GM19463 (cell line): ENCODE data around the gene MCM3AP.
A peak's percentile ranks its signal among the peaks of the same experiment; 100 is the strongest.
"Not testable (repeated sequence)": the region's sequence is repeated elsewhere in the genome, so short reads cannot be mapped to it uniquely, and the experiment has no call there.

Experiments used
- ATAC-seq: cut with Tn5 transposase; IDR thresholded peaks from one replicate; pipeline ENCODE4 v1.9.1; 2021; ENCODE audit warnings: mild to moderate bottlenecking, moderate library complexity; ENCODE audit not compliant: unreplicated experiment

MCM3AP gene

DNA sequence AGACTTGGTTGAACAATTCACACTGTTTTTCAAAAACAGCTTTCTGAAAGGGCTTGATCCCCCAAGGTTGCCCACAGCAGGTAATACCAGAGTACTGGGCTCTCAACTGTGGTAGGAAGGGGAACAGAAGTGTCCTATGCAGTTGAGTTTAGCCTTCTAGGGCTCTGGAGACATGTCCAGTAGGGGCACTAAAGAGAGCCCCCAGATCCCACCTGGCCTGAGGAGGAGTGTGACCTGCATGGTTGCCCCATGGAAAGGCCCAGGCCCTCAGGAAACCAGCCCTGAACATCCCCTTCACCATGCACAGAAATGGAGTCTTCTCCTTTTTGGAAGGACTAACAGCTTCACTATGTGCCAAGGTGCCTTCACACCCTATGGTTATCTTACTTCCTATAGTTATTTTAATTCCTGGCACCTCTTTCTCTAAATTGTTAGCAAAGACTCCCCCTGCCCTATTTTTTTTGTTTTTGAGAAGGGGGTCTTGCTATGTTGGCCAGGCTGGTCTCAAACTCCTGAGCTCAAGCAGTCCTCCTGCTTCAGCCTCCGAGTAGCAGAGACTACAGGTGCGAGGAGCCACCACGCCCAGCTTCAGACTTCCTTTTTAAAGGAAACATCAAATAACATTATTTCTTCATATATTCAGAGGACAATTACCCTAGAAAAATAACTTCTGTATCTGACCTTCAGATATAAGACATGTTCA lies 40.0 kb downstream of the MCM3AP start:
- no peak for ATAC-seq

DNA sequence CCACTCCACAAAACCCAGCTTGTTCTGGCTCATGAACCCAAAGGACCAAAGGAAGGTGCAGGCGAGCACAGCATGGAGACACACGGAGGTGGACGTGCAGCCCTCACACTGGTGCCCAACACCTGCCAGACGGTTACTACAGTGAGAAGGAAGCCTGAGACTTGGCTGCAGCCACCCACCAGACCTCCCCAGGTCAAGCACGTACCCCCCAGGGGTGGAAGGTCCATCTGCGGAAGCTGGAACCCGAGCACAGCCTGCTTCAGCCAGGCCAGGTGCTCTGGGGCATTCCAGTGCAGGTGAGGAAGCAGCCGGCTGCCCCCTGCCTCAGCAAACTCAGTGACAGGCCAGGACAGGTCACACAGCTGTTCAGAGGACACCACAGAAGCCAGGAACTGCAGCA lies 40.8 kb downstream of the MCM3AP start:
- ATAC-seq, result no peak

DNA sequence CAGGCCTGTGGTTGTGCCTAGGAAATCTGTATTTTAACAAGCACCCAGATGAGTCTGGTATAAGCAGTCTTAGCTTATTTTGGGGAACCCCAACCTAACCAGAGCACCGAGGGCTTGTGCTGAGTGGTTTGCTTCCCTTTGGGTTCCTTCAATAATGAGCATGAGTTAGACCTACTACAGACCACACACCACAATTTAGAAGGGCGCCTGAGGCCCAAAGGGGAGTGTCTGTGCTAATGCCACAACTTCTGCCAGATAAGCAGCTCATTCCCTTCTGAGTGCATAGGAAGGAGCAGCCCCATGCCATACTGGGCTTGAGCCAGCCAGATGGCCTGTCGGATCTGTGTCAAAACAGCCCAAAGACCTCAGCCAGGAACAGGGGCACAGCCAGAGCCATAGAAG lies 41.5 kb downstream of the MCM3AP start:
- ATAC-seq, result no peak

DNA sequence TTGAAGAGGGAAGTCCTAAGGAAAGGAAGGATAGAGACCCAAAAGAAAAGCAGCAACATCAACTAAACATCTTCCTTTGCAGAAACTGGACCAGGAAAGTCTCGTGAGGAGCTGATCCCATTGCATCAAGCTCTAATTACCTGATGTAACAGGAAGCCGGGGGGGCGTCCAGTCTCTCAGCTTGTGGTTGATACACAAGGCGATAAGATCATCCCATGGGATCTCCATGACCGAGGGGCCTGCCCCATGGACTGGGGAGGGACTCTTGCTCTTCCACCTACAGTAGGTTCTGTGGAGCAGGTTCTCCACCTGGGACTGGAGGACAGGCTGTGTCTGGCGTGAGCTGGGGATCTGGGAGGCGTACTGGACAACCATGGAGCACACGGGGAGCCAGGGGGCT lies 42.1 kb downstream of the MCM3AP start:
- ATAC-seq, result no peak

DNA sequence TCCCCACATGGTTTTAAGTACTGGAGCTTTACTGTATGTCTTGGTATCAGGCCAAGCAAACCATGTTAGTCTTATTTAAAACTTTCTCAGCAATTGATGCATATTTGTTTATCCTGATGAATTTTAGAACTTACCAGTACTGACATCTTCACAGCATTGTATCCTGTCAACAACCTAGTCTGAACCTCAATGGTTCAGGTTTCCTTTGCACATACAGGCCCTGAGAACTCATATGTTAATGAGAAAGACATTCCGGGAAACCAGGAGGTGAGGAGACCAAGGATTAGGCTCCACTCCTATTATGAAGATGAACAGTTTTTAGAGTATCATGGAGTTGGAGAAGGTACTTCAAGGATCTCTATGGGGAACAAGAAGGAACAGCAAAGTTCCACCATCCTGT lies 43.8 kb downstream of the MCM3AP start:
- not testable (repeated sequence) for ATAC-seq

DNA sequence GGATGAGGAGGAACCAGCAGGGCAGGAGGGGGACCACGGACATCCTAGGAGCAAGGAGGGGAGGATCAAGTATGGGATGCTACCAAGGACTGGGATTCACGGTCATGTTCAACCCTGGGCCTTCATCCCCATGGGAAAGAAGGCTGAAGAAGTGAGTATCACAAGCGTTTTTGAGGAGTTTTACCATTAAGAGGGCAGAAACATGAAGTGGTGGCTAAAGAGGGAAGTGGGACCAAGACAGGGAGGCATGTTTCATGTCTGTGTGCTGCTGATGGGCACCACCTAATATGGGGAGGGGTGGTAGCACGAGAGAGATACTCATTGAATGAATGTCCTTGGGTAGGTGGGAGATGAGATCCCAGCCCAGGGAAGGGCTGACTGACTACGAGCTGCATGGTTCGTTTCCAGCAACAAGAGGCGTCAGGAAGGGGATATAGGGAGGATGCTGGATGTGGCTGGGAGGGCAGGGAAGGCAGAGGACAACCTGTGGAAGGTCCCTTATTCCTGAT lies 45.5 kb downstream of the MCM3AP start:
- ATAC-seq, result no peak

DNA sequence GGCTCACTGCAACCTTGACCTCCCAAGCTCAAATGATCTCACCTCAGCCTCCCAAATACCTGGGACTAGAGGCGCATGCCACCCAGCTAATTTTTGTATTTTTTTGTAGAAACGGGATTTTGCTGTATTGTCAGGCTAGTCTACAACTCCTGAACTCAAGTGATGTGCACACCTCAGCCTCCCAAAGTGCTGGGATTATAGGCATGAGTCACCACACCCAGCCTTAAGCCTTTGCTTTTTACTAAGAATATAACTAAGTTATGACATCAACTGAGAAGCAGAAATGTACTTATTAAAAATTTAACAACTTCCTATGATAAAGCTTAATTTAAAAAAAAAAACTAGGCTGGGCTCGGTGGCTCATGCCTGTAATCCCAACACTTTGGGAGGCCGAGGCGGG lies 47.9 kb downstream of the MCM3AP start:
- ATAC-seq, result no peak

DNA sequence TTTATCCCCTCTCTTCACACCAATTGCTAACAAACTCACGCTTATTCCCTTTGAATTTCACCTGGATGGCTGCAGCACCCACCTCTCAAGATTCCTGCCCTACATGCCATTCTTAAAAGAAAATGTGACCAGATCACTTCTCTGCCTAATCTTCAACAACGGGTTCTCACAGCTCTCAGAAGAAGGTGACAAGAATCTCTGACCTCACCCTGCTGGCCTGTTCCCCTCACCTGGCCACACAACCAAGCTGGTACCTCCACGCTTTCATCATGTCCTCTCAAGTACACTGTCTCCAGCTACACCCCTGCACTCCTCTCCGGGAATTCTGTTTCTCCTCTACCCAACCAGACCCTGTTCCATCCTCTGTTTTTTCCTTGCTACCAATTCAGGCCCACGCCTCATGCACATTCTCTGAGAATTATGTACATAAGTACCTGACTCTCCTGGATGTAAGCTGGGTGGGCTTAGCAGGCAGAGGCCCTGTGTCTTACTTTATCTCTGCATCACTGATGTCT lies 50.9 kb downstream of the MCM3AP start:
- ATAC-seq, result no peak

DNA sequence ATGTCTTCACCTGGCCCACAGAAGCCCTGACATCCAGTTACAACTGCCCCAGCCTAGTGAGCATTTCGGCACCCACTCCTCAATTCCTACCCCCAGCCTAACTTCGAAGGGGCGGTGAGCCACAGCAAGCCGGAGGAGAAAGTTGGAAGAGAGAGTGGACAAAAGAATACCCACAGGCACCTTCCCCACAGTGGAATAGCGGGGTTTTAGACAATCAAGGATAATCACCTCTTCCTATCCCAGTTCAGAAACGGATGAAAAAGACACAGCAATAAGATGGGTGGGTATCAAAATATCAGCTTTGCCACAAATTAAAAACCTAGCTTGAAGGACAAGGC lies 55.5 kb downstream of the MCM3AP start:
- no peak for ATAC-seq

DNA sequence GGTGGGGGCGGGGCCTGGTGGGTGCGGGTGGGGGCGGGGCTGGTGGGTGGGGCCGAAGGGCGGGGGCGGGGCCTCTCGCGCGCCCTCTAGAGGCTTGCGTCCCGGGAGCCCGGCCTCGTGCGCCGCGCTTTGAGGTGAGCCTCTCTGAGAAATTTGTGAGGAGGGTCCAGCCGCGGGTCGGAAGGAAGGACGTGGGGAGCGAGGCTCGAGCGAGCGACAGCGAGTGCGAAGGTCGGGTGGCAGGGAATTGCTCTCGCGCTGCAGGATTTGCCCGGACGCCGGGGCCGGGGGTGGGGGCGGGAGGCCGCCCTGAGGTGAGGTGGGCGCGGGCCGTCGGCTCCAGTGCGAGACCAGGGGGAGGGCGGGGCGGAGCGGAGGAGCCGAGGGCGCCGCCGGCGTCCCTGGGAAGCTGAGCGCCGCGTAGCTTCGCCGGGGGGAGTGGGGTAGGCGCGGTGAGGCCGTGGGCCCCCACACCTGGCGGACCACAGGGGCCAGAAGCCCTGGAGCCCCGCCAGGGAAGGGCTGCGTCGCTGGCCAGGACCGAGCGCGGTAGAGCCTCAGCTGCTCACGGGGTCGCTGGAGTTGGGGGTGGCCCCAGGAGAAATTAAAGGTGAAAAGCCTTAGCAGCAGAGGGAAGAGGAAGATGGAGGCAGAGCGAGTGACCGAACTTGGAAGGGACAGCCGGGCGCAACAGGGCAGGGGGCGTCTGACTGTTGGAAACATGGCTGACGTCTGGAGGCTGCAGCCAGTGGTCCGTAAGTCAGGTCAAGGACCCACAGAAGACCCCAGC lies 56.1 kb downstream of the MCM3AP start:
- ATAC-seq, result peak; percentile 8

DNA sequence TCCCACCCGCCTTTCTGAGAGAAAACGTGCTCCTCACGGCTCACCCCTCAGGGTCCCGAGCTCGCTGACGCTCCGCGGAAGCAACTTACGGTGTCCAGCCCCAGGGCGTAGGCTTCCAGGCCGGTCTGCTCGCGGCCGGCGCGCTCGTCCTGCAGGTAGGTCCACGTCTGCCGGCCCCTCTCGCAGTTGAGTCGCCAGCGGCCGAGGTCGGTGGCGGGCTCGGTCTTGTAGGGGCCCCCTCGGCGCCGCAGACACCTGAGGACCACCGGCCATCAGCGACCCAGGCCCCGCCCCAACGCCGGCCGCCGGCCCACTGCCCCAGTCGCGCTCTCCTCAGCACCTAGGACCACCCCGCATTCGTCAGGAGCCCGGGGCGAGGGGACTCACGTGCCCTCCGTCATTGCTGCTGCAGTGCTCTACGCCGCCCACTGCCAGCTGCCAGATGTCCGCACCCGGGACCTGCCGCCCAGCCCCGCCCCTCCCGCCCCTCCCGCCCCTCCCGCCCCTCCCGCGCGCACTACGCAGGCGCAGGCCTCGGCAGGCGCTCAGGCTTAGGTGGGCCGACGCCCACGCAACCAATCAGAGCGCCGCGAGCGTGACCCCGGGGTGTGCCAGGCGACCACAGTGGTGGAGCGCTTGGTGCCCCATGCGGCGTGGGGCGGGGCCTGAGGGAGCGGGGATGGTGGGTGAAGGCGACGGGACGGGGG lies 56.9 kb downstream of the MCM3AP start, which contains the start of gene LSS:
Gene LSS (minus strand): TSS at position 430 of the 707 bp plus-strand sequence. CDS start 29 bp downstream, at position 401.
- peak; percentile 91 for ATAC-seq

DNA sequence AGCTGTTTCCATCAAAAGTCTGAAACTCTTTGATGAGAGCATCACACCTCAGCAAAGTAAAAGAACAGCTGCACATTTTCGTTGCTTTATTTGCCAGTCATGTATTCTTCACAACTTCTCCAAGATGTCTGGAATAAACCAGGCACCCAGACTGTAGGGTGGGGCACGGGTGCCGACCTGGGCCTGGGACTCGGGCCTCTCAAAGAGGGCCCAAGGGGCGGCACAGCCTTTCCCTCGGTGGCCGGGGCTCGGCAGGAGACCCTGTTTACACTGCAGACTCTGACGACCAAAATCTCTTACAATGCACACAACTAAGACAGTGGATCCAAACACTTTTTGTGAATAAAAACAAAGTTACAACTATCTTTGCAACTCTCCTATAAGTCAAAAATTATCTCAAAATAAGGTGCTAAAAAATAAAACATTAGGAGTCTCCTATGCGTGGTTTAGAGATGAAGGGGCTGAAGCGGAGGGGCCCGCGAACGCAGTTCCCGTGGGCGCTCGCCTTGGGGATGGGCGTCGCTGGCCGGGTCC lies 57.5 kb downstream of the MCM3AP start:
- no peak for ATAC-seq

DNA sequence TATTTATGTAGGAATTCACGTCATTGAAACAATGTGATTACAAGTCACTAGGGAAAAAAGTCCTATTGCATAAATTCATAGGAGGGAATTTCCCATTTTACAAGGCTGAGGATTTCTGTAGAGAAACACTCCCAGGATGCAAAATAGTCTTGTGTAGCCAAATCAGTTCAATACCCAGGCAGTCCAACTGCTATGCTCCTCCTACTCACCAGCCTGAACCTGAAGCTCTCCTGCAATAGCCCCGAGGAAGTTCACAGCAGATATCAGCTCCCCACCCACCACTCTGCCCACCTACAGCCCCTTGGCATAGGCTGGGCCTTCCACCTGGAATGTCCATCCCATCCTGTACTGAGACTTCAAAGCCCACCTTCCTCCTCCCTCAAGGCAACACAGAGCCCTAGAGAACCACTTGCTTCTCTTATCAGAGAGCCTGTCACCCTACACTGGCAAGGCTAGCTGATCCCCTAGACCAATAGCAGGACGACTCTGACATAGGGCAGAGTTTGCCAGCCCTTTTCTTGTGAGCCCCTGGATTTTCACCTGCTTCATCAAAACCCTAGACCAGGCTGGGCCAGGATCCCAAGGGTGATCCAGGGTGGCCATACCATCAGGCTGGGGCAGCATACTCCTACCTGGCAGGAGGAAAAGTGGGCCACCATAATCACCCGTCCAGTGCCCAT lies 58.4 kb downstream of the MCM3AP start:
- ATAC-seq, result no peak

DNA sequence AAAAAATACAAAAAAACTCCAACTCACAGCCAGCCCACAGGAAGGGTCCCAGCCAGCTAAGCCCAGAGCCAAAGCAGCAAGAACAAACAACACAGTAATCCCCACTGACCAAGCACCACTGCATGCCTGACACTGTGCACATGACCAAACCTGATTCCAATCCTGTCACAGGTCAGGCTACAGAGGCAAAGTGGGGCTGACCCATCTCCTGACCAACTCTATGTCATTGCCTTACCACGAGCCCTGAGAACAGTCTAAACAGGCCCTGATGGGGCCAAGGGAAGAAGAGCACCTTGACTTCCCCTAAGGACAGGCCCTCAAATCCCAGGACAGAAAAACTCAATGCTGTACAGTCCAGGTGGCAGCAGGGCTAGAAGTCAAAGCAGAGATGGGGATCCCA lies 59.3 kb downstream of the MCM3AP start:
- ATAC-seq, result no peak

DNA sequence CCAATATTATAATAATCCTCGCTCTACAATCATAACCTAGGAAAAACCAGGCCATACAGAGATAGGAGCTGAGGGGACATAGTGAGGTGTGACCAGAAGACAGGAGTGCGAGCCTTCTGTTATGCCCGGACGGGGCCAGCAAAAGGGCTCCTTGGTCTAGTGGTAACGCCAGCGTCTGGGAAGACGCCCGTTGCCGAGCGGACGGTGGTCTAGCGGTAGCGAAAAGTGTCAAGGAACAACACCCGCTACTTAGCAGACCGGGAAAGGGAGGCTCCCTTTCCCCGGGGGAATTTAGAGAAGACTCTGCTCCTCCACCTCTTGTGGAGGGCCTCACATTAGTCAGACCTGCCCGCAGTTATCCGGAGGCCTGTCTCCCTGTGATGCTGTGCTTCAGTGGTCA lies 61.8 kb downstream of the MCM3AP start:
- not testable (repeated sequence) for ATAC-seq

DNA sequence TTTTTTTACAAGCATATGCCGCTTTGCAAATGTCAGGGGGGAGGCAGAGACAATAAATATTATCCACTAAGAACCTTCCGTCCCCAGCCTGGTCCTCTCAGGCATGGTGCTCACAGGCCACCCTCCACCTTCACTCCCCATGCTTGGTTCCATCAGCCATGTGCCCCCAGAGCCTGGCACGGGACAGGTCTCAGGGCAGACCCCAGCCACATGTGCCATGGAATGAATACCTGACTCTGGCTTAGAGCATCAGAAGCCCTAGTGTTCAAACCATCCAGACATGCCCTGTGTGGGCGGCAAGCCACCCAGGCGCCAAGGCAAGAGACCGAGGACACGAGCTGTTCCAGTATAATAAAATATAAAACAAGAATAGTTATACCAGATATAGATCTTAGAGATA lies 62.2 kb downstream of the MCM3AP start:
- ATAC-seq, result no peak

DNA sequence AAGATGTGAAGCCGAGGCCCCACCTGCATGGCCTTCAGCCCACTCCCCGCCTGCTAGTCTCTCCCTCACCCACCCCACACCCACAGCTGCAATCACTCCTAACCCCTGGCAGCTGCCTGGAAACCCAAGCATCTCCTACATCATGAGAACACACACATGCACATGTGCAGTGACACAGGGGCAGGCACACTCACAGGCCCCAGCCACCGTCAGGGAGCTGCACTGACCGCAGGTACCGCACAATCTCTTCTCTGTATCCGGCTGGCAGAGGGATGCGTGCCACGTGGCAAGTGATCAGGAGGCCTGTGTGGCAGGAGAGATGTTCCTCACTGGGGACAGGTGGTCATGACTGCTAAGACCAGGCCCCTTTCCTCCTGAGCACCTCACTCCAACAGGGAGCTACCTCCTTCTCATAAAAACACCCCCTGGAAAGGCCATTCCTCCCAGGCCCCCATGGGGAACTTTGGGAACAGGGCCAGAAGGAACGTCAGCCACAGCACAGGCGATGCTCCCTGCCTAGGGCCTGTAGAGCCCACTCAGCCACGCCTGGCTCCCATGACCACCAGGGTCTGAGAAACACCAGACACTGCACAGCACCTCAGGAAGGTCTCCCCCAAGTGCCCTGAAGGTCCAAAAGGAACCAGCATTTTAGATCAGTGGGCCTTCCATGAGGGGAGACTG lies 62.8 kb downstream of the MCM3AP start:
- ATAC-seq, result no peak

DNA sequence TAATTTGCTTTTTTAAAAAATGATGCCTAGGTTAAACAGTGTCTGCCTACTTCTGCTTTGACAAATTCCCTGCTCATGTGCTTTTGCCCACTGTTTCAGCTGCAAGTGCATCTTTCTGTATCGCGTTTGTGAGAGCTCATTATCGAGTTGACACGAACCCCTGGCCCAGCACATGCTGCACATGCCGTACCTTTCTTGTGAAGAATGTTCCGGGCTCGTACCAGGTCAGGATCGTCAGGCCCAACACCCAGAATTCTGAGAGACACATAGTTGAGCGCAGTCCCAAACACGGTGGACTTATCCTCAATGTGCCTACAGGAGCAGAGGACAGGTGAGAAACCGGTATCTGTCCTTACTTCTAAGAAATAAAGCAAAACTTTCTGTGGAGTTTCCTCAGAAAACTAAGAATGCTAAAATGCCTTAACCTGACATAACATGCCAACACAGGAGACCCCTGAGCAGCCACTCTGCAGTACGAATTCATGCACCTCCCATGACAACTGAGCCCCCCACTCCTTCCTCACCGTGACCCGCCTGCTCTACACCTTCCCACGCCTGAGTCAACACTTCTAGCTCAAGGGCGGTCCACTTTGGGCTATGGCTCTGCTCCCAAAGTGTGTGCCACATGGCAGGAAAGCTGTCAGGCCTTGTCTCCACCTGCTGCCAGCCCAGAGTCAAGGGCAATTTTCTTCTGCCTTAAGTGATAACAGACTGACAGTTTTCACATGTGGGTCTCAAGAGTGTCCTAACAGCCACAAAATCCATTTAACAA lies 63.6 kb downstream of the MCM3AP start:
- ATAC-seq, result no peak

DNA sequence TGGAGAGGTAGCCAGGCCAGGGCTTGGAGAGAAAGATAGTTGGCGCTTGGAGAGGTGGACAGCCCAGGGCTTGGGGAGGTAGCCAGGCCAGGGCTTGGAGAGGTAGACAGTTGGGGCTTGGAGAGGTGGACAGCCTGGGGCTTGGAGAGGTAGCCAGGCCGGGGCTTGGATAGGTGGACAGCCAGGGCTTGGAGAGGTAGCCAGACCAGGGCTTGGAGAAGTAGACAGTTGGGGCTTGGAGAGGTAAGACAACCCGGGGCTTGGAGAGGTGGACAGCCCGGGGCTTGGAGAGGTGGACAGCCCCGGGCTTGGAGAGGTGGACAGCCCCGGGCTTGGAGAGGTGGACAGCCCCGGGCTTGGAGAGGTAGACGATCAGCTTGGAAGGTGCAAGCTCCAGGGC lies 64.6 kb downstream of the MCM3AP start:
- no peak for ATAC-seq
